ENCODE results near the gene LCN10. TPM values are rescaled to one million over a fixed set of nuclear protein-coding genes. Genes with fewer than 3 reads are reported as not detected.
"Not testable (repeated sequence)": the region's sequence is repeated elsewhere in the genome, so short reads cannot be mapped to it uniquely, and the experiment has no call there.

The LCN10 gene
- polyA plus RNA-seq, 3 donors, result 0.16 TPM; not detected in 2

- H3K27ac Mint-ChIP-seq, result no peak overlapping the region
- H3K4me1 Mint-ChIP-seq, result peaks cover 18% of the 10 kb centered on the region
- no peak overlapping the region for H3K4me3 ChIP-seq (replicated peaks in 1 of 3; ENCODE audit: low read depth in 2 of 3, low read length in 3 of 3)
- no peak overlapping the region for H3K4me2 ChIP-seq (replicated peaks; ENCODE audit: extremely low read depth, low read length, poor library complexity, severe bottlenecking)
- no peak for DNase-seq
- no peak overlapping the region for H3K4me3 Mint-ChIP-seq
- no peaks in the 10 kb centered on the region for H3K9me3 Mint-ChIP-seq
- WGBS (ENCODE audit: insufficient coverage), result no CpG with 5 or more reads among the region's 3 CpGs
- peaks cover 10 to 12% of the 10 kb centered on the region in 2 donors for H3K36me3 Mint-ChIP-seq
- no peak overlapping the region for H3K9ac ChIP-seq (ENCODE audit: insufficient read depth, low read length, poor library complexity, severe bottlenecking)
- H3K36me3 ChIP-seq (replicated peaks in 1 of 2; ENCODE audit: control insufficient read depth in 1 of 2, insufficient read depth in 2 of 2, low read length in 2 of 2), result no peaks in the 10 kb centered on the region
- H3K4me1 ChIP-seq (ENCODE audit: control insufficient read depth in 1 of 2, insufficient read depth in 2 of 2, low read length in 2 of 2), result peaks cover 20 to 24% of the 10 kb centered on the region in 2 donors
- intact Hi-C loops (cut with micrococcal nuclease), result loop anchor here (5.0 to 10.0 kb wide), 2 partner anchors 243 to 275 kb away; partner anchors contain the start of gene FUT7 (in 1 of the 2)
- H3K27me3 Mint-ChIP-seq (ENCODE audit: low read depth in 3 of 3), result peaks cover 0 to 3% (median 0%) of the 10 kb centered on the region in 3 donors
- peaks cover 4% of the 10 kb centered on the region for H3K79me2 ChIP-seq (ENCODE audit: insufficient read depth, low read length)
- no peak overlapping the region for H2AFZ ChIP-seq (ENCODE audit: insufficient read depth, low read depth, low read length, poor library complexity, severe bottlenecking)
- H3K9me3 ChIP-seq (replicated peaks in 1 of 2; ENCODE audit: control insufficient read depth in 1 of 2, insufficient read depth in 1 of 2, low read length in 2 of 2), result no peaks in the 10 kb centered on the region
- TF ChIP-seq CTCF (IDR thresholded peaks at IDR 0.05), result no peak
- H3K27ac ChIP-seq (ENCODE audit: low read depth in 1 of 2, low read length in 2 of 2), result no peak overlapping the region
- peaks cover 14% of the 10 kb centered on the region for H4K20me1 ChIP-seq (ENCODE audit: insufficient read depth, low read length)
- H3K27me3 ChIP-seq (ENCODE audit: control insufficient read depth in 2 of 2, insufficient read depth in 2 of 2, low read length in 2 of 2), result no peaks in the 10 kb centered on the region
These were observed 46.8 kb upstream of the LCN10 start for GRCh38 chr9:136789523-136789937.

GRCh38 chr9:136788644-136789522 is 46.1 kb upstream of the LCN10 start:
- not testable (repeated sequence) for H3K27ac ChIP-seq (ENCODE audit: low read depth in 1 of 2, low read length in 2 of 2); H3K27me3 ChIP-seq (ENCODE audit: control insufficient read depth in 2 of 2, insufficient read depth in 2 of 2, low read length in 2 of 2); H3K27ac Mint-ChIP-seq; DNase-seq; H3K9ac ChIP-seq (ENCODE audit: insufficient read depth, low read length, poor library complexity, severe bottlenecking); H3K9me3 ChIP-seq (replicated peaks in 1 of 2; ENCODE audit: control insufficient read depth in 1 of 2, insufficient read depth in 1 of 2, low read length in 2 of 2); H3K4me3 ChIP-seq (replicated peaks in 1 of 3; ENCODE audit: low read depth in 2 of 3, low read length in 3 of 3); H3K36me3 ChIP-seq (replicated peaks in 1 of 2; ENCODE audit: control insufficient read depth in 1 of 2, insufficient read depth in 2 of 2, low read length in 2 of 2); H2AFZ ChIP-seq (ENCODE audit: insufficient read depth, low read depth, low read length, poor library complexity, severe bottlenecking); H3K27me3 Mint-ChIP-seq (ENCODE audit: low read depth in 3 of 3); H3K9me3 Mint-ChIP-seq; H3K4me3 Mint-ChIP-seq; H3K4me2 ChIP-seq (replicated peaks; ENCODE audit: extremely low read depth, low read length, poor library complexity, severe bottlenecking); H3K79me2 ChIP-seq (ENCODE audit: insufficient read depth, low read length)
- WGBS (ENCODE audit: insufficient coverage), result 88% methylated on average over 5 of the region's 27 CpGs
- H3K36me3 Mint-ChIP-seq, result peaks cover 7 to 12% of the 10 kb centered on the region in 2 donors
- H3K4me1 Mint-ChIP-seq, result peaks cover 15% of the 10 kb centered on the region
- Histone ChIP-seq H3K4me1 (ENCODE audit: control insufficient read depth in 1 of 2, insufficient read depth in 2 of 2, low read length in 2 of 2) (peaks cover 17 to 23% of the 10 kb centered on the region in 2 donors), H4K20me1 (ENCODE audit: insufficient read depth, low read length) (peaks cover 14% of the 10 kb centered on the region)
- intact Hi-C loops (cut with micrococcal nuclease), result loop anchor here (5.0 to 10.0 kb wide), 2 partner anchors 243 to 276 kb away; partner anchors contain the start of gene FUT7 (in 1 of the 2)

All from CD14-positive monocyte (primary cell).